Measurements from ENCODE around the gene DENND4C.

GRCh38 chr9:19231904-19232822 is 1.7 kb downstream of the DENND4C start:
- TF ChIP-seq CTCF (IDR thresholded peaks at IDR 0.05; ENCODE audit: low read depth, low read length): no peak
- no peak for TF ChIP-seq EZH2phosphoT487 (IDR thresholded peaks at IDR 0.05; ENCODE audit: low read depth)
